Measurements from ENCODE around the gene RBMX.

- TF ChIP-seq, protein P1, sequence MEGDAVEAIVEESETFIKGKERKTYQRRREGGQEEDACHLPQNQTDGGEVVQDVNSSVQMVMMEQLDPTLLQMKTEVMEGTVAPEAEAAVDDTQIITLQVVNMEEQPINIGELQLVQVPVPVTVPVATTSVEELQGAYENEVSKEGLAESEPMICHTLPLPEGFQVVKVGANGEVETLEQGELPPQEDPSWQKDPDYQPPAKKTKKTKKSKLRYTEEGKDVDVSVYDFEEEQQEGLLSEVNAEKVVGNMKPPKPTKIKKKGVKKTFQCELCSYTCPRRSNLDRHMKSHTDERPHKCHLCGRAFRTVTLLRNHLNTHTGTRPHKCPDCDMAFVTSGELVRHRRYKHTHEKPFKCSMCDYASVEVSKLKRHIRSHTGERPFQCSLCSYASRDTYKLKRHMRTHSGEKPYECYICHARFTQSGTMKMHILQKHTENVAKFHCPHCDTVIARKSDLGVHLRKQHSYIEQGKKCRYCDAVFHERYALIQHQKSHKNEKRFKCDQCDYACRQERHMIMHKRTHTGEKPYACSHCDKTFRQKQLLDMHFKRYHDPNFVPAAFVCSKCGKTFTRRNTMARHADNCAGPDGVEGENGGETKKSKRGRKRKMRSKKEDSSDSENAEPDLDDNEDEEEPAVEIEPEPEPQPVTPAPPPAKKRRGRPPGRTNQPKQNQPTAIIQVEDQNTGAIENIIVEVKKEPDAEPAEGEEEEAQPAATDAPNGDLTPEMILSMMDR (conservative IDR thresholded peaks at IDR 0.05; ENCODE audit: low read length) = no peak
- TF ChIP-seq EZH2phosphoT487 (IDR thresholded peaks at IDR 0.05; ENCODE audit: borderline replicate concordance) = no peak
Observed at GRCh38 chrX:136879001-136879687, 1.4 kb downstream of the RBMX start.

All from Loucy (cell line).